Psoas muscle (tissue), 8 donors: ENCODE data around the gene ACER3. TPM values are rescaled to one million over a fixed set of nuclear protein-coding genes. Genes with fewer than 3 reads are reported as not detected.
A peak's percentile ranks its signal among the peaks of the same experiment; 100 is the strongest.

ENCODE experiments used
- ATAC-seq, 4 donors: fragments of 200-7000 bp; cut with Tn5 transposase; one replicate each; pipeline ENCODE4 v1.9.1; 2020; ENCODE audit warnings: moderate library complexity in 3 of 4, mild to moderate bottlenecking in 2 of 4
- DNase-seq, 2 donors: peaks; one replicate each; pipeline ENCODE4 v3.0.0-alpha.2; 2020
- H3K27ac ChIP-seq: fragments of 200-600 bp; one replicate; pipeline ENCODE4 v1.8.0; 2022
- H3K27me3 ChIP-seq, 3 donors: fragments of 200-600 bp in 1 of 3; one replicate each; pipeline versions ENCODE4 v1.6.1 to v1.8.0; 2013 to 2022; ENCODE audit warnings: low read length in 2 of 3, mild to moderate bottlenecking in 2 of 3, moderate library complexity in 1 of 3; ENCODE audit not compliant: insufficient read depth in 3 of 3
- H3K36me3 ChIP-seq, 2 donors: fragments of 200-600 bp in 1 of 2; one replicate each; pipeline versions ENCODE4 v1.6.1 to v1.8.0; 2013 to 2022; ENCODE audit warnings: low read depth in 1 of 2, mild to moderate bottlenecking in 1 of 2, moderate library complexity in 1 of 2; ENCODE audit not compliant: insufficient read depth in 1 of 2
- H3K4me1 ChIP-seq: fragments of 200-600 bp; one replicate; pipeline ENCODE4 v1.8.0; 2022
- H3K4me3 ChIP-seq: fragments of 200-600 bp; one replicate; pipeline ENCODE4 v1.8.0; 2022; ENCODE audit warnings: mild to moderate bottlenecking
- H3K9me3 ChIP-seq: fragments of 200-600 bp; one replicate; pipeline ENCODE4 v1.8.0; 2022
- WGBS, 3 donors: extraction: QIAGEN DNeasy Blood & Tissue Kit; methylation state at CpG; one replicate each; pipeline versions ENCODE4 v1.1.6 to v1.1.7; 2013; 5-methylcytosine and 5-hydroxymethylcytosine counted together
- intact Hi-C, 2 donors: fragments of 100-400 bp; cut with DNase I; formaldehyde crosslinking; loops; one replicate each; pipeline versions ENCODE4 v1.11.0 to v1.14.2; 2022
- polyA plus RNA-seq, 3 donors: library from polyadenylated mRNA; stranded (reverse); fragments of 200-250 nt; gene quantifications; one replicate each; pipeline ENCODE4 v1.2.3, GENCODE V29; 2013
- total RNA-seq, 4 donors: library from RNA; stranded (reverse); fragmentation: NEBNext Ultra II Directional in 2 of 4; extraction: Animal tissue kit (Norgen Biotek cat#: 25700) in 2 of 4; gene quantifications; one replicate each; pipeline versions ENCODE4 v1.2.1 to v1.2.4, GENCODE V29; 2021 to 2023
- TF ChIP-seq, protein P1 (sequence below): fragments of 200-600 bp; IDR thresholded peaks from one replicate; pipeline ENCODE4 v1.8.0; 2022; ENCODE audit warnings: antibody characterized with exemption
- donor health status: healthy with polysubstance abuse.
- donor health status: DM: no; HTN: no; CAD: no; lungs with moderate emphysema.
- donor health status: Bipolar disorder and iron deficiency.
- donor health status: healthy.
- donor health status: DM: yes; HTN: yes; CAD: no.
- donor health status: DM: no; HTN: no; CAD: no.
- donor health status: DM: no; HTN: no; CAD: no.
- donor health status: DM: yes; HTN: yes; CAD: no.

ACER3 gene
- total and polyA plus RNA-seq, 7 donors: 0.76 to 6.3 (median 3.4) TPM

DNA sequence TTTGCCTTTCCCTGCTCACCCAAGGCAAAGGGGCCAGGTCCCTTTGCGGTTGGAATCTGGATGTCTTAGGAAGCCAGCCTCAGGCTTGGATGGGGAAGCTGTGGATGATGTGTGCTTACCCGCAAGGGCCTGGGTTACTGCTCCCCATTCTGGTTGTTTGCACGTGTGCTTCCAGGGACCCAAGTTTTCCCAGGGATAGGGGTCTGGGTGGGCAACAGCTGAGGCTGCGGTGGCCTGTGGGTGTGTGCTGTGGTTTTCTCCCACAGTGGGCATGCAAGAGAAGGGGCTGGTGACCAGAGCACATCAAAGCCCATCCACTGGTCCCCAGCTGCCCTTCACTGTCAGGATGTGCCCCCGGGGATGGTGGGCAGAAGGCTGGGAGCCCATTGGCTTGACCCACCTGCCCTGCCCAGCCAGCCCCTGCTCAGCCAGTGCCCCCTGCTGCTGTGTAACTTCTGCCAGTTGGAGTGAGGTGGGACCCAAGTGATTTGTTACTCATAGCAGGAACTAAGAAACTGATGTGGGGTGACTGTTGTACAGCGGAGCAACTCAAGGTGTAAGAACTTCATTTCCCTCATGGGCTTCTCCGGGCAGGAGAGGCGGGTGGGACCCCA, 209.4 kb downstream of the ACER3 start:
- Histone ChIP-seq H3K36me3 (no peaks in the 10 kb centered on the region), H3K27ac (no peak overlapping the region), H3K4me1 (no peaks in the 10 kb centered on the region), H3K27me3 (no peaks in the 10 kb centered on the region), H3K9me3 (no peaks in the 10 kb centered on the region), H3K4me3 (no peak overlapping the region)
- 73 to 88% (median 76%) methylated on average over 8 of the region's 8 CpGs for WGBS, 3 donors
- ATAC-seq (no peak), DNase-seq (no peak)
- intact Hi-C loops: no loop called here
- TF ChIP-seq, protein P1, sequence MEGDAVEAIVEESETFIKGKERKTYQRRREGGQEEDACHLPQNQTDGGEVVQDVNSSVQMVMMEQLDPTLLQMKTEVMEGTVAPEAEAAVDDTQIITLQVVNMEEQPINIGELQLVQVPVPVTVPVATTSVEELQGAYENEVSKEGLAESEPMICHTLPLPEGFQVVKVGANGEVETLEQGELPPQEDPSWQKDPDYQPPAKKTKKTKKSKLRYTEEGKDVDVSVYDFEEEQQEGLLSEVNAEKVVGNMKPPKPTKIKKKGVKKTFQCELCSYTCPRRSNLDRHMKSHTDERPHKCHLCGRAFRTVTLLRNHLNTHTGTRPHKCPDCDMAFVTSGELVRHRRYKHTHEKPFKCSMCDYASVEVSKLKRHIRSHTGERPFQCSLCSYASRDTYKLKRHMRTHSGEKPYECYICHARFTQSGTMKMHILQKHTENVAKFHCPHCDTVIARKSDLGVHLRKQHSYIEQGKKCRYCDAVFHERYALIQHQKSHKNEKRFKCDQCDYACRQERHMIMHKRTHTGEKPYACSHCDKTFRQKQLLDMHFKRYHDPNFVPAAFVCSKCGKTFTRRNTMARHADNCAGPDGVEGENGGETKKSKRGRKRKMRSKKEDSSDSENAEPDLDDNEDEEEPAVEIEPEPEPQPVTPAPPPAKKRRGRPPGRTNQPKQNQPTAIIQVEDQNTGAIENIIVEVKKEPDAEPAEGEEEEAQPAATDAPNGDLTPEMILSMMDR: no peak

DNA sequence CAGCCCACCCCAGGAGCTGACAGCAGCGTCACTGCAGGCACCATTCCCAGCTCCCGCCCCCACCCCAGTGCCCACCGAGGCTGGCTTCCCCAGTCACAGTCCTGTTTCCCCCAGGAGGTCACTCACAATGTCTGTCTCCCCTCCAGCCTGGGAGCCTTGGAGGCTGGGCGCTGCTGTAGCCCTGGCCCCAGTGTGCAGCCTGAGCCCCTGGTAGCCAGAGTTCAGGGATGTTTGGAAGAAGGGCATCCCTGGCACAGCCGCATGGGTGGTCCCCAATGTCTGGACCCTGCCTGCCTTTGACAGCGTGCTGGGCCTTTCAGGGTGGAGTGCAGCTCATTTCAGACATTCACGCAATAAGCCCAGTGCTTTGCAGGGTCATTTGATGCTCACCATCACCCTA, 210.4 kb downstream of the ACER3 start:
- intact Hi-C loops: no loop called here
- no peak for ATAC-seq
- Histone ChIP-seq H3K4me3 (no peak overlapping the region), H3K27me3 (no peaks in the 10 kb centered on the region), H3K4me1 (no peaks in the 10 kb centered on the region), H3K27ac (no peak overlapping the region), H3K9me3 (no peaks in the 10 kb centered on the region), H3K36me3 (no peaks in the 10 kb centered on the region)
- TF ChIP-seq, protein P1: no peak
- 69 to 84% (median 73%) methylated on average over 7 of the region's 7 CpGs for WGBS, 3 donors
- DNase-seq: no peak

DNA sequence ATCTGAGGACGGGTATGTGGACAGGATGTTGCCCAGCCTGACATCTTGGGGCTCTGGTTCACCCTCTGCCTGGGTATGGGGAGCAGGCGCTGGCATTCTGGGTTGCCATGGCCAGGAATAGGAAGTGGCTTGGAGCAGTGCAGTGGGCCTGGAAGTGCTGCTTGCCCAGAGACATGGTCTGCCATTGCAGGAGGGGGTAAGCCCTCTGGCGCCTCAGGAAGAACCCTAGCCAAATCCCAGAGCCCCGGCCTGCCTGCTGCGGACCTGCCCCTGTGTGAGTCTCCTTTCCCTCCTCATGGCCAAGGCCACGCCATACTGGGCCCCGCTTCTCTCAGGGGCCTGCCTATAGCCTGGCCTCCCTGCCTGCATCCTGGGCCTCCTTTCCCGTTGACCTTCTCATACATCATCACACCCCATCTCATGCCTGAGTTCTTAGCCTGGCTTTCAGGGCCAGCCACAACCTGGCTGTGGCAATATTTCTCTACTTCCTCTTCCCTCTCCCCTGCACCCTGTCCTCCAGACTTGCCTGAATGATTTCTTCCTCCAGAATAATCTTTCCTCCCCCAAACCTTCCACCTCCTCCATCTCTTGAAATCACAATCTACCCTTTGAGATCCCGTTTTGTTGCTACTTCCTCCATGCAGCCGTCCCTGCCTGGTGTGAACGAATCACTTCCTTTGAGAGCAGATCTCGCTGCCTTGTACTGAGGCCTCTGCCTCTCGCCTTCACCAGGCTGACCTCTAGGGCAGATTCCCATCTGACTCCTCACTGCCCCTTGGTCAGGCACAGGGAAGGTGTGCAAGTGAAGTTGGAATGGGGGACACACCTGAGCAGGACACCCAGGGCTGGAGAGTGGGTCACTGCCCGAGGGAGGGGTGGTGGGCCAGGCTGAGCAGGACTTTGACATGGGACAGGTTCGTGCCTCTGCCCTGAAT, 211.2 kb downstream of the ACER3 start:
- TF ChIP-seq, protein P1: no peak
- H3K27ac ChIP-seq: no peak overlapping the region
- WGBS, 3 donors: 77 to 85% (median 82%) methylated on average over 15 of the region's 15 CpGs
- intact Hi-C loops: no loop called here
- H3K4me1 ChIP-seq: no peaks in the 10 kb centered on the region
- DNase-seq (no peak), ATAC-seq (no peak)
- no peak overlapping the region for H3K4me3 ChIP-seq
- no peaks in the 10 kb centered on the region for H3K36me3 ChIP-seq
- no peaks in the 10 kb centered on the region for H3K27me3 ChIP-seq
- H3K9me3 ChIP-seq: no peaks in the 10 kb centered on the region

DNA sequence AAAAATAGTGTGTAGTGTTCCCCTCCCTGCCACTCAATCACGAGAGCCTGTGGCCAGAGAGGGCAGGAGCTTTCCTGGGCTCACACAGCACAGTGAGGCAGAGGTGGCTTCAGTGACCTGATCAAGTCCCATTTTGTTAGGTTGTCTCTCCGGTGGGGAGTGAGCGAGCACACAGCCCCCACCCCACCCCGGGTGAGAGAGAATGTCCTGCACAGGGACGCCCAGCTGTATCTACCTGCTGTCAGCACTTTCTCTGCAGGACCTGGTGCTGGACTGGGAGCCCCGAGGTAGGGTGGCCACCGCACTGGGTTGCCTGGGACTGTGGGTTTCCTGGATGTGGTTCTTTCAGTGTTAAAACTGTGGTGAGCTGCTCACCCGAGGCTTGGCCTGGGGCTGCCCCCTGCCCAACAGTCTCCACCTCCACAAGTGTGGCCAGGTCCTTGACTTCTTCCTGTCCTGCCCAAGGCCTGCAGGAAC, 212.2 kb downstream of the ACER3 start:
- TF ChIP-seq, protein P1: no peak
- 58 to 78% (median 66%) methylated on average over 8 of the region's 8 CpGs for WGBS, 3 donors
- DNase-seq (no peak), ATAC-seq (no peak)
- no peaks in the 10 kb centered on the region for H3K27me3 ChIP-seq
- intact Hi-C loops: no loop called here
- peak overlapping the region; percentile 60 for H3K27ac ChIP-seq
- H3K4me1 ChIP-seq: no peaks in the 10 kb centered on the region
- no peaks in the 10 kb centered on the region for H3K9me3 ChIP-seq
- no peak overlapping the region for H3K4me3 ChIP-seq
- no peaks in the 10 kb centered on the region for H3K36me3 ChIP-seq
